GM21825 (cell line): ENCODE results near the gene RGS12.

ENCODE experiments used
- ATAC-seq: cut with Tn5 transposase; IDR thresholded peaks from one replicate; pipeline ENCODE4 v1.9.1; 2021; ENCODE audit warnings: mild to moderate bottlenecking, moderate library complexity; ENCODE audit not compliant: unreplicated experiment

RGS12 gene

DNA sequence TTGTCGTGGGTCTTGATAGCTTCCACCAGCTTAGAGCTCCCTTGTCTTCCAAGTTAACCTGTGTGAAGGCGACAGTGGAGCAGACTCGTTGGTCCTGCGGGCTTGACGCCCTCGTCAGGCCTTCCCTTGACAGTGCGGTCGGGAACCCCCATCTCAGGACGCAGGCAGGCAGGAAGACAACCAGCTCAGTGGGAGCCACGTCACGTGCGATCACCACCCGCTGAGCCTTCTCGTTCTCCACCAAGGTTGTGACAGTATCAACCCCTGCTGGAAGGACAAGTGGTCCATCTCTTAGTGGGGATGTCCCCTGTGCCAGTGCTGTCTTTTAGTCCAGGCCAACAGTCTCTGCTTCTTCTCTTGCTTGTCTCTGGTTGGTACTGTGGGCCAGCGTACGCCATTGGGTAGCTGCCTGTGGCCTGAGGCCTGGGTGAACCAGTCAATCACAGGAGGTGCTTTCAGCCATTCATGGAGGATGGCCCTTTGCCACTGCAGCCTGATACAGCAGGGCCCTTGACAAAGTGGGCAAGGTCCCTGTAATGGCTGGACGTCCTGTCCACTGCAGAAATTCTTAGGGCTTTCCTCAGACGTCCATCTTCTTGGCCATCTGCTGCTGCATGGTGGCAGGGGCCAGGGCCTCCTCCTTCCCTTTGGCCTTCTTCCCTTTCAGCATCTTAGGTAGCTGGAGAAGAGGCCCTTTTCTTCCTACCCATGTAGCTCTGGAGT lies 31.4 kb downstream of the RGS12 start:
- ATAC-seq: no peak

DNA sequence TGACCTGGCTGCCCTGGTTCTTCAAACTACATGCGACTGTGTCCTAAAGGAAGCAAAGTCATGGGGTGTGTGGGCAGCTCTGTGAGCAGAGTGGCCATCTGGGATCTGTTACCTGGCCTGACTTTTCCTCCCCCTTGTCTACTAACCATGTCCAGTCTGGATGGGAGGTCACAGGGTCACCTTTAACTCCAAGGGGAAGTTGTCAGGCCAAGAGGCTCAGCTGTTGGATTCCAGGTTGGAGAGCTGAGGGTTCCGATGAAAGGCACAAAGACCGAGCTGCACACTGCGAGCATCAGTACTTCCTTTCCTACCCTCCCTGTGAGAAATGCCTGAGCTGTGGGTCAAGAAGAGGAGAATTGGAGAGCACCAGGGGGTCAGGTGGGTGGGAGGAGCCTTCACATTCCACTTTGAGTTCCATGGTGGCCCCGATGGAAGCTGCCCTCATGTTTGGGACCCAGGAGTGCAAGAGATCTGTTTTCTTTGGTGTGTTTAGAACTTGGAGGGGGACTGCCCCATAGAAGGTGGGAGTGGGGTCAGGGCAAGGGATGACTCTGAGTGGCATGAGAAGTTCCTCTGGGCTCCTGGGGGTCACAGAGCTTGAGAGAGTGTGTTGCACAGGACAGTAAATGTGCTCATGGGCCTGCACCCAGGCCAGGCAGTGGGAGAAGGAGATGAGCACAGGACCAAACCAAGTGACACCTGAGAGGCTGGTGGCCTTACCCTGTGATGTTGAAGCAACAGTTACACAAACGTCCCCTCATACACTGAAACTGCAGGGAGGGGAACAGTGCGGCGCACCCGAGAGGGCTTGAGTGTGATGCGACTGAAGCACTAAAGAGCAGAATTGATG lies 36.2 kb downstream of the RGS12 start:
- ATAC-seq: no peak

DNA sequence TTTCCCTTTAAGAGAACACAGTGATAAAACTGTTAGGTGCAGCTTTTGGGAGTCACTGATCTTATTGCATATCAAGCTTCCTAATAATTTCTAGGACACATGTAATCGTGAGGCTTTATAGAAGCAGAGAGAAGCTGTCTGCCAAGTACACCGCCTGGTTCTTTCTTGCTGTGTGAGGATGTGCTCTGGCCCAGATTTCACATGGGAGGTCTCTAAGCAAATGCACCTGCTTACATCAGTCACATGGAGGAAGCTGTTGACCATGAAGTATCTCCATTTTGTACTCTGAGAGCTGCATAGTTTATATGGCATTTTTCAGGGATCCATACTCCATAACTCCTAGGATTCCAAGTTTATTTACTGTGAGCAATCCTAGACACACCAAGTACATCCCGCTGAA lies 37.1 kb downstream of the RGS12 start:
- ATAC-seq: no peak

DNA sequence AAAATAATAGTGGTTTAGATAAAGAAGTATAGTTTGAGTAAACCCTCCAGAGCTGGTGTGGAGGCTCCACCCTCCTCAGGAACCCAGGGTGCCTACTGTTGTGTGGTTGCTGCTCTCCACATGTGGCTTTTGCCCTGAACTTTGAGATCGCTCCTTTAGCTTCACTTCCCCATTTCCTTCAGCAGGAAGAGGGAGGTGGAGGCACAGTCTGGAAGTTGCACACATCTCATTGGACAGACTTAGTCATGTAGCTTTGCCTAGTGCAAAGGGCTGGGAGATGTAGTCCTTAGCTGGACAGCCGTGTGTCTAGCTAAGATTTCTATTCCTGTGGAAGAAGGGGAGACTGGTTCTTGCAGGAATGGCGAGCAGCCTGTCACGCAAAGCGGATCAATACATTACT lies 37.9 kb downstream of the RGS12 start:
- no peak for ATAC-seq

DNA sequence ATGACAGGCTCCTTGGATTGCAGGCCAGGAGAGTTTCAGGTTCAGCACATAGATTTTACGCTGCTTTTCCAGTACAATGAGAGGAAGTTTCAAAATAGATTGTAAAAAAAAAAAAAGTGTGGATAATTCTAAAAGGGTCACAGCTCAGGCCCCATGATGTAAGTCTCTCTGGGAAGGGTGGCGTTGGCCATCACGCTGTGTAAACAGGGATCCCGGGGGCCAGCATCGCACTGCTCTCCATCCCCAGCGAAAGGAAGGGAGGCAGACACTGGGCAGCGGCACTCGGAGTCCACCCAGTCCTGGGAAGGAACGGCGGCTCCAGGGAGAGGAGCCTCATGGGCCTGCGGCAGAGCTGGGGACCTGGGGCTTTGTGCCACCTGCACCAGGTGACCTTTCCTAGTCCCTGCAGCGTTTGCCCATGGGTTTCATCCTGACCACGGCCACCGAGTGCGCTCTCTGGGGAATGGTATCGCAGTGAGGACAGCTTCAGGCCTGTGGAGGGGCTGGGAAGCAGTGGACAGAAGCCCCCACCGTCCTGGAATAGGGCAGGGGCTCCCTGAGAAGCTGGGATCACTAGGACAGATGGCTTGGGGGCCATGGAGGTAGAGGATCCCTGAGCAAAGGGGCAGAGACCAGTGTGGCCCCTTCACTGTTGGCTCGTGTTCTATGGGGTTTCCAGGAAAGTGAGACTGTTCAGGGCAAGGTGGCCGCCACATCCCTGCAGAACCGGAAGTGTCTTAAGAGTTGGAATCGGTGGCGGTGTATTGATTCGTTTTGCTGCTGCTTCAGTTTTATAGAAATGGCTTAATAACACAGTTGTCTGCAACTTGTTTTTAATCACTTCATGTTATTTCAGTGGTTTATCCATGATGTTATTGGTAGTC lies 38.9 kb downstream of the RGS12 start:
- ATAC-seq: no peak

DNA sequence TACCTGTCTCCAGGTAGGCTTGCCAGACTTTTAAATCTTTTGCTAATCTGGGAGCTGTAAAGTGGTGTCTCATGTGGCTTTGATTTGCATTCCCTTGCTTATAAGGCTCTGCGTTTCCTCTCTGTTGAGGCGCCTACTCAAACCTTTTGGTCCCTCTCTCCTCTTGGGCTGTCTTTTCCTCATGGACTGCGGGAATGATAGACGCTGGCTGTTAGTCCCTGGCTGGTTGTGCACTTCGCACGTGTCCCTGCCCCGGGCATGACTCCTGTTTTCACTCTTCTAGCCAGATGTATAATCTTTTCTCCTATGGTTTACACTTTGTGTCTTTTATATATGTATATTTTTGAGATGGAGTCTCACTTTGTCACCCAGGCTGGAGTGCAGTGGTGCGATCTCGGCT lies 39.7 kb downstream of the RGS12 start:
- no peak for ATAC-seq

DNA sequence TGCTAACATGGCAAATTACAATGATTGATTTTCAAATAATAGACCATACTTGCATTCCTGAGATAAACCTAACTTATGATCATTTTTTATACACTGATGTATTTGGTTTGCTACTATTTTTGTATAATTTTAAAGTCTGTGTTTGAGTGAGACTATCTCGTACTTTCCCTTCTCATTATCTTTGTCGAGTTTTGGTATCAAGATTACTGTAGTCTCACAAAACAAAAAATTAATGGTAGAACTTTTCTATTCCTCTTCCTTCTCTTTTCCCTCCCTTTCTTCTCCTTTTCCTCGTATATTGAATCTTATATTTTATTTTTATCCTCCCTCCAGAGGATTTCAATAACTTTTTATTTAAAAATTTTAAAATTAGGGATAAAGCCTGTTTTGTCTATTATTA lies 41.5 kb downstream of the RGS12 start:
- no peak for ATAC-seq

DNA sequence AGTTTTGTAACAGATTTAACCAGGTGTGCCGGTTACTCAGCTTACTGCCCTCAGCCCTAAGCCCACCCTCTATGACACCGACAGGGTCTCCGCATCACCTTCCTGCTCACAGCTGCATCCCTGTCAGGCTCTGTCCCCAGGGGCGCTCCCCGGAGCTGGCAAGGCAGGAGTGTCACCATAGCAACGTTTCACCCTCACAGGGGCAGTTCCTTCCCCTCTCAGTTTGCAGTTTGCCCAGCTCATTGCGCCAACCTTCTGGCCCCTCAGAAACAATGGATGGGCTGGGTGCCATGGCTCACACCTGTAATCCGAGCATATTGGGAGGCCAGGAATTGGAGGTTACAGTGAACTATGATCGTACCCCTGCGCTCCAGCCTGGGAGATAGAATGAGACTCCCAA lies 42.6 kb downstream of the RGS12 start:
- no peak for ATAC-seq

DNA sequence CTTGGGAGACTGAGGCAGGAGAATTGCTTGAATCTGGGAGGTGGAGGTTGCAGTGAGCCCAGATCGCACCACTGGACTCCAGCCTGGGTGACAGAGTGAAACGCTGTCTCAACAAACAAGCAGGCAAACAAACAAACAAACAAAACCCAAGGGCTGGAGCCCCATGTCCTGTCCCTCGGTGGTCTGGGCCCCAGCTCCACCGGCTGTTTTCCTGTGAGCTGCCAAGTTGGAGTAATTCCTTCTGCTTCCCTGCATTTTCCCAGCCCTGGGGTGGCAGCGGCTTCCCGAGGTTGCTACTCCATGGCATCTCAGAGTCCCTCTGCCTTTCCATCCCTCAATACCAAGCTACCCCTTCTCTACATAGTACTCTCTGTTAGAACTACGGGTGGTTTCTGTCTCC lies 43.2 kb downstream of the RGS12 start:
- no peak for ATAC-seq

DNA sequence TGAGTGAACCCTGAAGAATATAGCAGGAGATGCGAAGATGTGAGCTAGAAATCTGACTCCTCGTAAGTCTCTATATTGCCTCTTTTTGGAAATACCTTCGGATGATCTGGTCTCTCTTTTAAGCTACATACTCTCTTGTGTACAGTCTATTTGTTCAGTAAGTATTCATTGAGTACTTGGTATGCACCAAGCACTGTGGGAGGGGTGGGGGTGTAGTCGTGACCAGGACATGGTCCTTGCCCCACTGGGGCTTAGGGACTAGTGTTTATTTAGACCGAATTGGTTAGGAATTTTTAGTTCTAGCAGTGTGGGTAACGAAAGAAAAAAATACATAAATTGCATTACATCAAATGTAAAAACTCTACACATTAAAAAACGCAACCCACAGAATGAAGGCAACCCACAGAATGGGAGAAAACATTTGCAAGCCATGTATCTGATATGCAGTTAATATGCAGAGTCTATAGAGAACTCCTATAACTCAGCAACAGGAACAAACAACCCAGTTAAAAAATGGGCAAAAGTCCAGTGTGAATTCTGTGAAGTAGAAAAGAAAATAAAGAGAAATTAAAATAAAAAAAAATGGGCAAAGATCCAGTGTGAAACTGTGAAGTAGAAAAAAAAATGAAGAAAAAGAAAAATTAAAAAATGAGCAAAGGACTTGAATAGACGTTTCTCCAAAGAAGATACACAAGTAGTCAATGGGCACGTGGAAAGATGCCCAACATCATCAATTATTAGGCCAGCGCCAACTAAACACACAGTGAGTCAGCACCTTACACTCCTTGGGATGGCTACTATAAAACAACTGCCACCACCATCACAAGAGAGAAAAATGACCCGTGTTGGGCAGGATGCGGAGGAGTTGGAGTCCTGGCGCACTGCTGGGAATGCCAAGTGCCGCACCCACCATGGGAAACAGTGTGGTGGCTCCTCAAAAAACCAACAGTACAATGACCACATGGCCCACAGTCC lies 43.8 kb downstream of the RGS12 start:
- no peak for ATAC-seq

DNA sequence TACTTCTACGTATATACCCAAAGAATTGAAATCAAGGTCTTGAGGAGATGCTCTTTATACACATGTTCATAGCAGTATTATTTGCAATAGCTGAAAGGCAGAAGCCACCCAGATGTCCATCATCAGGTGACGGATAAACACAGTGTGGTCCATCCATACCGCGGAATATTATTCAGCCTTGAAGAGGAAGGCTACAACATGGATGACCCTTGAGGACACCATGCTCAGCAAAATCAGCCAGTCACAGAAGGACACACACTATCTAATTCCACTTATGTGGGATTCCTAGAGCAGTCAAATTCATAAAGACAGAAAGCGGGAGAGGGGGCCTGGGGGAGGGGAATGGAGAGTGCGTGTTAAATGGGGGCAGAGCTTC lies 44.5 kb downstream of the RGS12 start:
- no peak for ATAC-seq

DNA sequence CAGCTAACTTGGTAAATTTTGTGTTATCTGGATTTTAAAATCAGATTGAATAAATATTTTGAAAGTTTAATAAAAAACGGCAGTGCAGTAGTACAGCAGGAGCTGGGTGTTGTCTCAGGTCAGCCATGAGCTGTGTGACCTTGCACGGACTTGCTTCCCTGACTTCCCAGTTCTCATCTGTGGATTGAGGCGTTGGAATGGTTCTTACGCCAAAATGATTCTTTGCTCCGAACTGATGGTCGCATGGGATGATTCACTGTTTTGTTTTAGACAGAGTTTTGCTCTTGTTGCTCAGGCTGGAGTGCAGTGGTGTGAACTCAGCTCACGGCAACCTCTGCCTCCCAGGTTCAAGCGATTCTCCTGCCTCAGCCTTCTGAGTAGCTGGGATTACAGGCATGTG lies 45.0 kb downstream of the RGS12 start:
- ATAC-seq: no peak

DNA sequence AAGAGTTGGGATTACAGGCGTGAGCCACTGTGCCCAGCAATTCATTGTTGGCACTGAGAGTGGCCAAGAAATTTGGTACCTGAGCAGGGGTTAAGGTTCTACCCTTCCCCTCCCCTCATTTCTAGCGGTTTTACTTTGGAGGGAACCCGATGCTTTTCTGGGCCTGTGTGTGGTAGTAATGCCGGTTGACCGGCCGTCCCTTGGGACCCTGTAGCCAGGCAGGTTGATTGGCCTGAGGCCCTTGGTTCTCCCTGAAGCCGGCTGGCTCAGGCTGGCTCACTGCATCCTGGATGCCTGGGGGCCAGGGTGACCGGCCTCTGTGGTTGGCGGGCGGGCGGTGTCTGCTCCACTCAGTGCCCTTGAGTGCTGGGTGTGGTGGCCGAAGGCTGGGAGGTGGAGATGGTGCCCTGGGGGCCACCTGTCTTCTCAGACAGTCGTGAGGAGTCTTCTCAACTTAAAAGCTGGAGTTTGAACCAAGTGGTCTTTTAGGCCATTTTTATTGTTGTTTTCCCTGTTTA lies 45.6 kb downstream of the RGS12 start:
- ATAC-seq: no peak

DNA sequence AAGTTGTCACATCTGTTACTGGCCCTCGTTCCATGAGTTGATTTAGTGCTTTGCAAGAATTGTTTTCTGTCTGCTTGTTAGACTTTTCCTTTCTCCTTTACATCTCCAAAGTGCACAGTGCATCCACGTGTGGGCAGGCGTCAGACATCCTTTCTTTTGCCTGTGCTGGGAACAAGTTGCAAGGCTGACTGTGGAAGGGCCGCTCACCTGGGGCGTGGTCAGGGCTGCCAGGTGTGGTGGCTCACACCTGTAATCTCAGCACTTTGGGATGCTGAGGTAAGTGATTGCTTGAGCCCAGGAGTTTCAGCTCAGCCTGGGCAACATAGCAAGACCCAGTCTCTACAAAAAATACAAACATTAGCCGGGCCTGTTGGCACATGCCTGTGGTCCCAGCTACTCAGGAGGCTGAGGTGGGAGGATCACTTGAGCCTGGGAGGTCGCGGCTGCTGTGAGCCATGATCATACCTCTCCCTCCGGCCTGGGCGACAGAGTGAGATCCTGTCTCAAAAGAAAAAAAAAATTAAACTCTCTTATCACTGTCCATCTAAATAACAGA lies 46.2 kb downstream of the RGS12 start:
- ATAC-seq: no peak

DNA sequence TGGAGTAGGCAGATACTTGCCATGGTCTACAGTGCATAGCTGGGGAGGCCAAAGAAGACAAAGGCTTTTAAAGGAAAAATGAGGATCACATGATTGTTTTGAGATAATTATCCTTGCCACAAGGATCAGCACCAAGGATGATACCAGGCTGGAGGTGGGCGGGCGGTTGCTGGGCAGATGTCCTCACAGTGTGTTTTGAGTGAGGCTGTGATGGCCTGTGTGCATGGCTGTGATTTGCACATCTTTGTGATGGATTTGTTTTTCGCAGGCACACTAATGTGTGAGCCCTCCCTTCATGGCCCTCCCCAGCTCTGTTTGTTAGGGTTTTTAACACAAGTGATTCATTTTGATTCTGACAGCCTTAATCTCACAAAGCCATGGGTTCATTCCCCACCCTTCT lies 46.8 kb downstream of the RGS12 start:
- ATAC-seq: no peak

DNA sequence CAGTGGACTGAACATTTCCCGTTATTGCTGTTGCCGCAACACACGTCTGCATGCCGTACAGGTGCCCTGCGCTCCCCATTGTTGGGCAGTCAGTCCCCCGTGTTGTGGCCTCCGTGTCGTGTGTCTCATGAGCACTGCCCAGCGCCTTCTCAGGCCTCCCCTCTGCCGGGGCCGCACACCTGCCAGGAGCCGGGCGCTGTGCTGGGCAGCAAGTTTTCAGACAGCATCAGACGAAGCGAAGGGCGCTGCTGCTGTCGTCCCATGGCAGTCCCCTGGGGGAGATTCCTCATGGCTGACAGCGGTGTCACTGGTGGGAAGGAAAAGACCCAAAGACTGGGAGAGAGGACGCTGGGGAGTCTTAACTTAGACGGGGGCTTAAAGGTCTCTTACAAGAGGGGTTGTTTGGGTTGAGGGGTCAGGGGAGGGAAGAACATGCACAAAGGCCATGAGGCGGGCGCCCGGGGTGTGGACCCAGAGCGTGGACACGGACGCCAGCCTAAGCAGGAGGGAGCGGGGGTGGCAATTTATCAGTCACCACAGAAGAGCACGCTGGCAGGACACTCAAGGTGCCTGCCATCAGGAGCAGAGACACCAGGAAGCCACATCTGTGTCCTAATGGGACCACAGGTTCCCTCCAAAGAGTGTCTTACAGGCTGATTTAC lies 47.3 kb downstream of the RGS12 start:
- ATAC-seq: no peak

DNA sequence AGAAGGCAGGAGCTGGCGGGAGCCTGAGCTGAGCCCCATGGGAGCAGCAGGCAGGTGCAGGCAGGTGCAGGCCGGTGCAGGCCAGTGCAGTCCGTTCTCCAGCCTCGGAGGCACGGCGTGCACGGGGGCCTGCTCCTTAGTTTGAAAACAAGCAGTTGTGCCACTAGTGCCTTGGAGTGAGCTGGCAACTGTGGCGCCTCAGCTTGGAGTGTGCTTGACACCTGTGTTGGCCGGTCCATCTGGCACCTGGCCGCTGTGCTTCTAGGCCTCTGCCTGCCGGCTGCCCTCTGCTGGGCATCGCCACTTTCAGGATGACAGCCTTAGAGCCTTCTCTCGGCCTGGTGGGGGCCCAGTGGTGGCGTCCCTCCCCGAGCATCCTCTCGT lies 47.9 kb downstream of the RGS12 start:
- no peak for ATAC-seq

DNA sequence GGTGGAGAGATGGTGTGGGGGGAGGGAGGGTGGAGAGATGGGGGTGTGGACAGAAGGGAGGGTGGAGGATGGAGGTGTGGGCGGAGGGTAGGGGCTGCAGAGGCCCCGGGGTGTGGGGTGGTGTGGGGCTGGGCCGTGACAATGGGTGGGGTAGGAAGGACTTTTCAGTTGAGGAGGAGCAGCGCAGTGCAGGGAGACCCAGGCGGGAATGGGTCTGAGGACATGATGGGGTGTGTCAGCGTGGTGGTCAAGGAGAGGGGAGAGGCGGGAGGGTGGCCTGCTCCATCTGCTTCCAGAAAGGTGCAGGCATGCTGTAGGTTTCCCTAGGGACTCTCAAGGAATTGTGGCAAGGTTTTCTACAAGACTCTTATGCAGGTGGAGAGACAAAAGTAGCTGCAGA lies 48.9 kb downstream of the RGS12 start:
- ATAC-seq: no peak

DNA sequence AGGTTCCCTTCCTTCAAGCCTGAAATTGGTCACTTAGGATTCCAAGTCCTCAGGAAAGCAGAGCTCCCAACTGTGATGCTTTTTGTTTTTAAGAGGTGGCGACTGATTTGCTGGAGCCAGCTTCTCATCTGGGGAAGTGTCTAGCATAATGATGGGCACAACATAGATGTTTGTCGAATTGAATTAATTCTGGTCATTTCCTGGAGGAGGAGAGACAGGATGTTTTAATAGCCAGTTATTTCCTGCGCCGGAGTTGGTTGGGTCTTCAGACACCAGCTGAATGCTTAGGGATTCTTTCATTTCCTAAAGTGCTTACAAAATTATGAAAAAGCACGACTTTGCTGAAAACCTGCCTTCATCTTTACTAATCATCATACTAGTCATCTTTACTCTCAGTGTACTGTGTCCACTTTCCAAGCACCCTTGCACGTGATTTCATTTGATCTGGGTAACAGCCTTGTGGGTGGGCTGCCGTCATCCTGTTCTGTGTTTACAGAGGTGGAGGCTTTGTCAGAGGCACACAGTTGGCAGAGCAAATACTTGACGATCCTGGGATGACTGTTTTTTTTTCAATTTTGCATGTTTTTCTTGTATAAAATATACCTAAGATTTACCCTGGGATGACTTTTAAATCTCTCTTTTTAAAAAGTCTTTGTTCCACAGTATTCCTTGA lies 49.5 kb downstream of the RGS12 start:
- no peak for ATAC-seq
